Fibroblast of lung (primary cell): ENCODE results near the gene PTOV1. TPM values are rescaled to one million over a fixed set of nuclear protein-coding genes. Genes with fewer than 3 reads are reported as not detected.

Experiments used
- DNase-seq, 2 donors: peaks; one replicate each; pipeline versions ENCODE4 v3.0.0 to v3.0.0-alpha.2; 2010; ENCODE audit warnings: low read depth in 2 of 2
- H2AFZ ChIP-seq: 2 replicates; pipeline ENCODE4 v1.5.1; 2012; ENCODE audit warnings: low read length, control low read depth, inconsistent platforms
- H3K27ac ChIP-seq: 2 replicates; pipeline ENCODE4 v1.5.1; 2011; ENCODE audit warnings: low read length, control low read depth; ENCODE audit not compliant: insufficient read depth
- H3K27me3 ChIP-seq: 2 replicates; pipeline ENCODE4 v1.5.1; 2011; ENCODE audit warnings: mild to moderate bottlenecking, low read length; ENCODE audit not compliant: control insufficient read depth, insufficient read depth
- H3K36me3 ChIP-seq: 2 replicates; pipeline ENCODE4 v1.5.1; 2011; ENCODE audit warnings: low read length; ENCODE audit not compliant: control insufficient read depth, insufficient read depth
- H3K4me1 ChIP-seq: 2 replicates; pipeline ENCODE4 v1.5.1; 2011; ENCODE audit warnings: low read length; ENCODE audit not compliant: control insufficient read depth, insufficient read depth; ENCODE audit errors: extremely low read depth
- H3K4me2 ChIP-seq: 2 replicates; pipeline ENCODE4 v1.5.1; 2011; ENCODE audit warnings: low read length, control low read depth; ENCODE audit not compliant: insufficient read depth; ENCODE audit errors: extremely low read depth
- H3K4me3 ChIP-seq, 4 experiments: fragments of 200-600 bp in 1 of 4; sonication (generic) in 1 of 4; replicated peaks in 1 of 4; 2 replicates each; pipeline ENCODE4 v1.5.1; 2011 to 2016; ENCODE audit warnings: low read length in 4 of 4, low read depth in 3 of 4, mild to moderate bottlenecking in 3 of 4, control low read depth in 2 of 4, inconsistent platforms in 1 of 4, mixed read lengths in 1 of 4; ENCODE audit not compliant: insufficient read depth in 1 of 4; ENCODE audit errors: control extremely low read depth in 1 of 4
- H3K79me2 ChIP-seq: 2 replicates; pipeline ENCODE4 v1.5.1; 2012; ENCODE audit warnings: mild to moderate bottlenecking, low read length, inconsistent platforms; ENCODE audit not compliant: control insufficient read depth, insufficient read depth
- H3K9ac ChIP-seq: 2 replicates; pipeline ENCODE4 v1.5.1; 2011; ENCODE audit warnings: mild to moderate bottlenecking, low read length, control low read depth; ENCODE audit not compliant: insufficient read depth
- H3K9me3 ChIP-seq: 2 replicates; pipeline ENCODE4 v1.5.1; 2012; ENCODE audit warnings: low read depth, low read length; ENCODE audit not compliant: control insufficient read depth, insufficient read depth
- H4K20me1 ChIP-seq: 2 replicates; pipeline ENCODE4 v1.5.1; 2011; ENCODE audit warnings: low read length; ENCODE audit not compliant: control insufficient read depth, insufficient read depth; ENCODE audit errors: extremely low read depth
- CTCF ChIP-seq, 2 donors: IDR thresholded peaks in 1 of 2; conservative IDR thresholded peaks in 1 of 2; 1 replicate in 1 of 2; 2 replicates in 1 of 2; pipeline ENCODE4 v1.5.1; 2011 to 2012; ENCODE audit warnings: low read length in 2 of 2, control low read depth in 1 of 2, inconsistent platforms in 1 of 2, low read depth in 1 of 2, mild to moderate bottlenecking in 1 of 2
- EZH2 ChIP-seq: IDR thresholded peaks from 2 replicates; pipeline ENCODE4 v1.5.1; 2012; ENCODE audit warnings: low read length, control low read depth, mild to moderate bottlenecking; ENCODE audit errors: missing control alignments
- polyA plus RNA-seq, 2 donors: library from polyadenylated mRNA; depleted of rRNA in 1 of 2; stranded (reverse) in 1 of 2; unstranded in 1 of 2; fragments of >200 nt; gene quantifications; 2 replicates each; pipeline ENCODE4 v1.2.1, GENCODE V29; 2011 to 2012; ENCODE audit warnings: missing spikeins in 1 of 2
- total RNA-seq: library from RNA; depleted of rRNA; stranded (reverse); fragments of >200 nt; gene quantifications from 2 replicates; pipeline ENCODE4 v1.2.1, GENCODE V29; 2014

The PTOV1 gene
- total and polyA plus RNA-seq, 2 donors (not counting 1 experiment from before 2014, with no cell fraction given): 41.1 to 56.0 TPM

GRCh38 chr19:49853852-49854377 lies 3.0 kb downstream of the PTOV1 start:
- peaks cover 2% of the 10 kb centered on the region for H4K20me1 ChIP-seq
- peaks cover 25% of the 10 kb centered on the region for H3K79me2 ChIP-seq
- H3K9ac ChIP-seq: no peak overlapping the region
- H2AFZ ChIP-seq: no peak overlapping the region
- no peak overlapping the region for H3K4me3 ChIP-seq
- TF ChIP-seq CTCF (conservative IDR thresholded peaks at IDR 0.05 in 1 of 2, IDR thresholded peaks at IDR 0.05 in 1 of 2; ENCODE audit: low read depth in 1 of 2, low read length in 2 of 2): no peak
- no peak for TF ChIP-seq EZH2
- peaks cover 11% of the 10 kb centered on the region for H3K4me1 ChIP-seq
- peaks cover 26% of the 10 kb centered on the region for H3K36me3 ChIP-seq
- DNase-seq: no peak
- H3K27me3 ChIP-seq: no peaks in the 10 kb centered on the region
- H3K9me3 ChIP-seq: no peaks in the 10 kb centered on the region
- no peak overlapping the region for H3K4me2 ChIP-seq
- no peak overlapping the region for H3K27ac ChIP-seq

GRCh38 chr19:49854378-49855263 lies 3.7 kb downstream of the PTOV1 start:
- Histone ChIP-seq H3K9ac (no peak overlapping the region), H4K20me1 (peaks cover 2% of the 10 kb centered on the region), H3K79me2 (peaks cover 25% of the 10 kb centered on the region), H3K27ac (no peak overlapping the region), H3K9me3 (no peaks in the 10 kb centered on the region), H3K27me3 (no peaks in the 10 kb centered on the region), H3K4me2 (no peak overlapping the region), H3K36me3 (peaks cover 27% of the 10 kb centered on the region), H3K4me1 (peaks cover 14% of the 10 kb centered on the region), H2AFZ (no peak overlapping the region), H3K4me3 (no peak overlapping the region)
- no peak for TF ChIP-seq CTCF (conservative IDR thresholded peaks at IDR 0.05 in 1 of 2, IDR thresholded peaks at IDR 0.05 in 1 of 2; ENCODE audit: low read depth in 1 of 2, low read length in 2 of 2)
- no peak for TF ChIP-seq EZH2
- DNase-seq: no peak

GRCh38 chr19:49855277-49855675 lies 4.3 kb downstream of the PTOV1 start:
- Histone ChIP-seq H3K4me1 (peaks cover 13% of the 10 kb centered on the region), H3K79me2 (peaks cover 25% of the 10 kb centered on the region), H4K20me1 (peaks cover 2% of the 10 kb centered on the region), H2AFZ (no peak overlapping the region), H3K9me3 (no peaks in the 10 kb centered on the region), H3K4me2 (no peak overlapping the region), H3K9ac (no peak overlapping the region), H3K27me3 (no peaks in the 10 kb centered on the region), H3K27ac (no peak overlapping the region), H3K36me3 (peaks cover 34% of the 10 kb centered on the region), H3K4me3 (no peak overlapping the region)
- no peak for DNase-seq
- TF ChIP-seq EZH2 (no peak), CTCF (conservative IDR thresholded peaks at IDR 0.05 in 1 of 2, IDR thresholded peaks at IDR 0.05 in 1 of 2; ENCODE audit: low read depth in 1 of 2, low read length in 2 of 2) (no peak)
